Measurements from ENCODE around the gene ATF7.

- TF ChIP-seq POLR2A (IDR thresholded peaks at IDR 0.05), result no peak
- no peak for TF ChIP-seq CTCF (IDR thresholded peaks at IDR 0.05)
Observed at GRCh38 chr12:53513712-53514410, 112.3 kb downstream of the ATF7 start.
